HG03159 (cell line): ENCODE measurements around the gene CXCL14.

Experiments used
- ATAC-seq: cut with Tn5 transposase; IDR thresholded peaks from one replicate; pipeline ENCODE4 v1.9.1; 2021; ENCODE audit warnings: mild to moderate bottlenecking, moderate library complexity; ENCODE audit not compliant: unreplicated experiment

The CXCL14 gene, protein sequence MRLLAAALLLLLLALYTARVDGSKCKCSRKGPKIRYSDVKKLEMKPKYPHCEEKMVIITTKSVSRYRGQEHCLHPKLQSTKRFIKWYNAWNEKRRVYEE

GRCh38 chr5:135578685-135579341 lies at the start of gene CXCL14:
TSS of gene CXCL14 (minus strand) at chr5:135578991. CDS start at chr5:135578778, 213 bp downstream.
- ATAC-seq = no peak

- ATAC-seq = no peak
These were observed 47.8 kb upstream of the CXCL14 start for GRCh38 chr5:135626636-135627035.

DNA sequence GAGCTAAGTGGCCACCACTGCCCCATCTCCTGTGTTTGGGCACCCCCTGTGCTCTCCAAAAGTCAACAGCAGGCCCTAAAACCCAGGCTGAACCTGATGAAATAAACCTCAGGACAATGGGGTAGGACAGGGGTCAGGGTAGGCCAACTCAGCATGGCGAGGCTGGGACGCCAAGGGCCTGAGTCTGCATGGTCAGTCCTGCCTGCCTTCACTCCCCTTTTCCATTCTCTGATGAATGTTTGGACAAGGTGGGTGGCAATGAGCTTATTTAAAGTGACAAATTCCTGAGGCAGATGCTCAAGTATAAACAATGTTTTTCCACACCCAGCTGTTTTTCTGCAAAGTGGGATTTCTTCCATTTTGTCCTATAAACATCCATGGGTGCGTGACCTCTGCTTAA lies 47.2 kb upstream of the CXCL14 start:
- no peak for ATAC-seq

- no peak for ATAC-seq
These were observed 46.7 kb upstream of the CXCL14 start for GRCh38 chr5:135625486-135625885.

GRCh38 chr5:135625061-135625460 lies 46.3 kb upstream of the CXCL14 start:
- no peak for ATAC-seq

DNA sequence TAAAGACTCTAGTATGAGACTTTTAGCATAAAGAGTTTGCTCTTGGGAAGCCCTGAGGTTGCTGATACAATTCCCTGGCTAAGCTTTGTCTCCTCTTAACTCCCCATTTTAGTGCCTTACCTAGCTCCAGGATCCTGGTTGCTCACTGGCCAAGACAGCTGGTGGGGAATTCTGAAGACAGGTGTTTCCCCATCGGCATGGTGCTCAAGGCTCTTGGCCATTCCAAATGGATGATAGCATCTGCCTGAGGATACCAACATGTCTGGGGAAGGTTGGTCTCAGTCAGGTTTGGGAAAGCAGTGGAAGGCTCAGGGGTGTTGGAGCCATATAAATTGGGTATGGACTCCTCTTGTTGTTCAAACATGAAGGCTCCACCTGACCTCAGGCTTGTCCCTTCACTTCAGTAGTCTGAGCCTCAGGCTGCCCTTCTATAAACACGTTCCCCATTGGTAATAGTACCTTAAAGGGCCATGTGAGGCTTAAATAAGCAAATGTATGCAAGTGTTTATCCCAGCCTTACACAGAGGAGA lies 44.5 kb upstream of the CXCL14 start:
- ATAC-seq = no peak

DNA sequence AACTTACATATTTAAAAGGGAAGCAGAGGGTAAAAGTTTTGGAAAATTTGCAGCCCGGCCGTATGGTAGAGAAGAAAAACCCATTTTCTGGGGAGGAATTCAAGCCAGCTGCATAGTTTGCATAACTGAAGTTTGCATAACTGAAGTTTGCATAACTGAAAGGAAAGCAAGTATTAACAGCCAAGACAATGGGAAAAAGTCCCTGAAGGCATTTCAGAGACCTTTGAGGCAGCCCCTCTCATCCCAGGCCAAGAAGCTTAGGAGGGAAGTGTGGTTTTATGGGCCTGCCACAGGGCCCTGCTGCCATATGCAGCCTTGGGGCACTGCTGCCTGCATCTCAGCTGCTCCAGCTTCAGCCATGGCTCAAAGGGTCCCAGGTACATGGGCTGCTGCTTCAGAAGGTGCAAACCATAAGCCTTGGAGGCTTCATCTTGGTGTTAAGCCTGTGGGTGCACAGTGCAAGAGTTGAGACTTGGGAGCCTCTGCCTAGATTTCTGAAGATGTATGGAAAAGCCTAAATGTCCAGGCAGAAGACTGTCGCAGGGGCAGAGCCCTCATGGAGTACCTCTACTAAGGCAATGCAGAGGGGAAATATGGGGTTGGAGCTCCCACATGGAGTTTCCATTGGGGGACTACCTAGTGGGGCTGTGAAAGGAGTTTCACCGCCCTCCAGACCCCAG lies 36.9 kb upstream of the CXCL14 start:
- ATAC-seq = no peak

DNA sequence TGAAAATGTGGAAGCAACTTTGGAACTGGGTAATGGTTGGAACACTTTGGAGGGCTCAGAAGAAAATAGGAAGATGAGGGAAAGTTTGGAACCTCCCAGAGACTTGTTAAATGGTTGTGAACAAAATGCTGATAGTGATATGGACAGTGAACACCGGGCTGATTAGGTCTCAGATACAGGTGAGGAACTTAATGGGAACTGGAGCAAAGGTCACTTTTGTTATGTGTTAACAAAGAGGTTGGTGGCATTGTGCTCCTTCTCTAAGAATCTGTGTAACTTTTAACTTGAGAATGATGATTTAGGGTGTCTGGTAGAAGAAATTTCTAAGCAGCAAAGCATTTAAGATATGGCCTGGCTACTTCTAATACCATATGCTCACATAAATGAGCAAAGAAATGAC lies 36.4 kb upstream of the CXCL14 start:
- no peak for ATAC-seq

DNA sequence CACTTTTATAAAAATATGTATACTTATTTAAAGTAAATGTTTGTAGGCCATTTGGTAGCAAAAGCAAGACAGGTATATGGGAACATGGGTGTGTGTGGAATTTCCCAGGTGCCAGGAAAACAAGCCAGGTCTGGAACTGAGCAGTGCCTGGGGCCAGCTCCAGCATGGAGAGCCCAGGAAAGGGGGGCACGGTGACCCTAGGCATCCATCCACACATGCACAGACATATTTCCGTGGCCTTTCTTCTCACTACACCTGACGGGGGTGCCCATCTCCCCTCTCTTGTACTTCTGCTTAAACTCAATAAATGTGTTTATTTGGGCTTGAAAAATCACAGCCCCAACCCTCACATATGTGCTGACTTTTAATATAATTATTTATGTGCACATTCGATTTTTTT lies 31.2 kb upstream of the CXCL14 start:
- ATAC-seq = no peak

GRCh38 chr5:135608761-135609443 lies 30.1 kb upstream of the CXCL14 start:
- no peak for ATAC-seq

DNA sequence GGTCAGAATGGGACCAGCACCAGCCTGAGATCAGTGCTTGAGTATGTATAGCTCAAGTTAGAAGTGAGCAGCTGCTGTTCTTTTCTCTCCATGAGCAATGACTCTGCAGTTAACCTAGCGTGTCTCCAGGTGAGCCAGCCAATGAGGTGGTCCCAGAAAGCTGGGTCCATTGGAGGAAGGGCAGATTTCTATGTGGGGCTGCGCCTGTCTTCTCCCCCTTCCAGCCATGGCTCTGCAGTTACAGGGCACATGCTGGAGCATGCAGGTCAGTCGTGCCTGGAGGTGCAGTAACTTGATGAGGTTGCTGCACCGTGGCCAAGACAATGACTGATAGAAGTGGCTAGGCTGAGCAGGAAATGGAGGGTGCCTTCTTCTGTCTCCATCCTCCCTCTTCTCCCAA lies 29.6 kb upstream of the CXCL14 start:
- no peak for ATAC-seq

DNA sequence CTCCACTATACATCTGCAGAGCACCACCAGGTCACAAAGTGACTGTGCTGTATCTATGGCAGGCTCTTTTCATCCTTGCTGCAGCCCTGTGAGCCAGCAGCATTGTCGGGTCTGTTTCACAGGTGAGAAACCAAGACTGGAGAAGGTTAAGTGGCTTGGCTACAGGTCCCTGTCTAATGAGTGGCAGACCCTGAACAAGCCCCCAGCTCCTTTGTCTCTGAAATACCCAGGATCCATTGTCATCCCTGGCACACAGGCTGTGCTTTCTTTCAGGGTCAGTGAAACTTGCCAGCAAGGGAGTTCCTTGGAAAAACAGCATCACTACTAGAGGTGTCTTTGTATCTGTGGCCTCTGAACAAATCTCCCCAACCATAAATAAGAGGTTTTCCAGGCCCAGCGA lies 27.6 kb upstream of the CXCL14 start:
- no peak for ATAC-seq

DNA sequence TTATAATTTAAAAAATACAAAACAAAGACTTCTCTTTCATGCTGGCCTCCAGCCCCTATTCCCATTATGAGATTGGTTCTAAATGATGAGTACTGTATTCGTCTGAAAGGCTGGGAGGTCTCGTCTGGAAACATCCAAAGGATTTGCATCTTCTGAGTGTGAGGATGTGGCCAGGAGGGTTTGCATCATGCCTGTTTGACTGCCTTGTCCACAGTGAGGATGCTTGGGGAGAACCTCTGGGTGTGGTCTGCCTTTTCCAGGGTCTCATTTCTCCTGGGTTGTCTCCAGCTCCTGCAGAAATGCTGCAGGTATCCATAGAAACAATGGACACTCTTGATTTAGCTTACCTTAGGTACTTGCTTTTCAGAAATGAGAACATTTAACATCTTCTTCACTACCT lies 26.4 kb upstream of the CXCL14 start:
- no peak for ATAC-seq

GRCh38 chr5:135604056-135604455 lies 25.3 kb upstream of the CXCL14 start:
- ATAC-seq = no peak

DNA sequence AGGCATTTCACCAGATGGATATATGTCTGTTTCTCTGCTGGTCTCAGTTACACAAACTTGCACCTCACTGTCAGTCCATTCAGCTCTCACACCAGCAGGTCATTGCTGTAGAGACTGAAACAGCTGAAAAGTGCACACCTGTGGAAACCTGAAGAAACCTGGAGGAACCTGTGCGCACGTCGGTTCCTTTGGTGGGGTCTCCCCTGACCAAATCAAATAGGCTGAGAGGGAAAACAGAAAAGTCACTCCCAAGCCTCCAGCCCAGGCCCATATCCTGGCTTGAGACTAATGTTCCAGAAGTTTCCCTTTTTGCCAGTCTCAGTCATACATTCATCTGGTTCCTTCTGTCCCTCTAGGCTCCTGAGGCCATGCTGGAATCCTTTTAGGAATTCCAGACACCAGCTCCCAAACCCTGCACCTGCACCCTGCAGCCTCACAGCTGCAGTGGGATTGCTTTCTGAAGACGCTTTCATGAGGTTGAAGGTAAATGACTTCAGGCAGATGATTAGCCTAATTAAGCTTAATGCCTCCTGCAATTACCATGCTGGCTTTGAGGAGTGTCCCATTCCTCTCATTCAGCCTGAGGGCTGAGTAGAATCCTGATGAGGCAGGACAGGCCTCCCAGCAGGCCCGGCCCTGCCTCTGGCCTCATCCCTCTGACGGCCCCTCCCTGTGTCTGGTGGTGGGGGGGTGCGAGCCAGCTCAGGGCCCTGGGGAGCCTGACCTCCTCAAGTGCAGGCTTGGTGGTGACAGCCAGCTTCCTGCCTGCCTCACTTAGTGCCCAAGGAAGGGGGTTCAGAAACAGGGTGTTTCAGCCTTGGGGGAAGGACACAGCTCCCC lies 24.3 kb upstream of the CXCL14 start:
- ATAC-seq = no peak

DNA sequence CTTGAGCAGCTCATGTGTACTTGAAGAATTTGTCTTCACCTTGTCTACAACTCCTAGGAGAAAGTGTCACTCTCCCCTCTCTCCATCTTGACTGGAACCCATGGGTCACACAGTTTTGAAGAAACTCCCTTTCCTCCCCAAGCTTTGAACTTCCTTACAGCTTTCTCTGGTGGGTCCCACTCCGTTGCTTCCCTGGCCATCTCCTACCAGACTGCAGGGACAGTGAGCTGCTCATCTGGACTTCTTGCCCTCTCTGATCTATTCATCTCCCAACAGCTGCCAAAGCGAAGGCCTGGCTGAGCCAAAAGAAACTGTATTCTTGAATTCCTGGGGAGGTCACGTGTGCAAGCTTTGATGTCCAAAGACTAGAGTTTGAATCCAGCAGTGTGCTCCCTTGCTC lies 22.7 kb upstream of the CXCL14 start:
- no peak for ATAC-seq

DNA sequence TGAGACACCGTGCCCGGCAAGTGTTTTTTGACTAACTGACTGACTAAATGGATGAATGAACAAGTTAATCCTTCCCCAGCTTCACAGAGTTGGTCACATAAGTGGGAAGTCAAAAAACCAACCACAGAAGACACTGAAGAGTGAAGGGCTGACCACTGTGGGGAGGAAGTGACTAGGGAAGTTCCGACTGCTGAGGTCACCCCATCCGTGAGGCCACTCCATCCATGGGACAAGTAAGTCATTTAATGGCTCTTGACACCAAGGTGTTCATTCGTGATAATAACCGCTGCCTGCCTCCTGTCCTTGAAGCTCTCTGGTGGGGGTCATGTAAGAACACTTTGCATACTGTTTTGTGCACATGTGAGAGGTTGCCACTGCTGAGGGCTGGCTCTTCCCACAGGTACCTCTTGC lies 22.2 kb upstream of the CXCL14 start:
- ATAC-seq = no peak

DNA sequence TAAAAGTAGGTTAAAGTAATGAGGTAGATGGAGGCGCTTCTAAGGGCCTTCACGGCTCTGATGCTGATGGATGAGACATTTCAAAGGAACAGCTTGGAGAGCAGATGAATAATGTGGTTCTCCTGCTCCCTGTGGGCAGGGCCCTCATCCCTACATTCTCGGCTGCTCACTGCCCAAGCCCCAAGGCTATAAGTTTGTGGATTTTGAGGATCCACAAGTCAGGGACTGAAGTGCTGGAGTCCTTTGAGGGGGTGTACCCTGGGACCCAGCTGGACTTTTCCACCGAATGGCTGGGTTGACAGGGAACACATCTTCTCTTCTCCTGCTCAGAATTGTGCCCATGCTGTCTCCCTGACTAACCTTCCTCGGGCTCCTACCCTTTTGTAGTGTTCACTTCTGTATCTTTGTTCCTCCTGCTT lies 21.4 kb upstream of the CXCL14 start:
- no peak for ATAC-seq

GRCh38 chr5:135599421-135600151 lies 20.8 kb upstream of the CXCL14 start:
- ATAC-seq = no peak
